ENCODE results near the gene KCNQ2.

DNA sequence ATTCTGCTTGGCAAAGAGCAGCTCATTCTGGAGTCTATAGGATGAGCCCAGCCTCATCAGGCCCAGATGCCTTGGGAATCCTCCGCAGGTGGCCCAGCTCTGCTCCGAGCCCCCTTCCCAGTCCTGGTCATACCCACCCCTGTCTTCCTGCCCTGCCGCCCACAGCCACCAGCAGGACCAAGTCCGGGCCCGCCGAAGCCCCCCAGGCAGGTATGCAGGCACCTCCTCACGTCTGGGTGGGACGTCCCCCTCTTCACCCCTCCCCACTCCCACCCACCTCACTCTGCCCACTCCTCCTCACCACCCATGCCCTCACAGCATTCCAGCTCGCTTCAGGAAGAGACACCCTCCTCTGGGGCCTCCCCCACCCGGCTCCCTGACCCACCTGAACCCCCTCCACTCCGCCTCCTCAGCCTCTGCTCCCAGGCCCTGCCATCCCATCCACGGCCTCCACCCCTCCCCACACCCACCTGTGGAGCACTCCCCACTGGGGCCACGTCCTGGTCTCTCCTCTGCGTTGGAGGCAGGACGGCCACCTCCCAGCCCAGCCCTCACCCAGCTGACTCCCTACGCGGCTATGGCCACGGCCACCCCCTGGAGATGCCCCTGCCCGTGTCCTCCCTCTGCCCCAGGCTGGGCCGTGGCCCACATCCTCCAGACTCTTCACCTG, 43.4 kb downstream of the KCNQ2 start:
- TF ChIP-seq, protein P1, sequence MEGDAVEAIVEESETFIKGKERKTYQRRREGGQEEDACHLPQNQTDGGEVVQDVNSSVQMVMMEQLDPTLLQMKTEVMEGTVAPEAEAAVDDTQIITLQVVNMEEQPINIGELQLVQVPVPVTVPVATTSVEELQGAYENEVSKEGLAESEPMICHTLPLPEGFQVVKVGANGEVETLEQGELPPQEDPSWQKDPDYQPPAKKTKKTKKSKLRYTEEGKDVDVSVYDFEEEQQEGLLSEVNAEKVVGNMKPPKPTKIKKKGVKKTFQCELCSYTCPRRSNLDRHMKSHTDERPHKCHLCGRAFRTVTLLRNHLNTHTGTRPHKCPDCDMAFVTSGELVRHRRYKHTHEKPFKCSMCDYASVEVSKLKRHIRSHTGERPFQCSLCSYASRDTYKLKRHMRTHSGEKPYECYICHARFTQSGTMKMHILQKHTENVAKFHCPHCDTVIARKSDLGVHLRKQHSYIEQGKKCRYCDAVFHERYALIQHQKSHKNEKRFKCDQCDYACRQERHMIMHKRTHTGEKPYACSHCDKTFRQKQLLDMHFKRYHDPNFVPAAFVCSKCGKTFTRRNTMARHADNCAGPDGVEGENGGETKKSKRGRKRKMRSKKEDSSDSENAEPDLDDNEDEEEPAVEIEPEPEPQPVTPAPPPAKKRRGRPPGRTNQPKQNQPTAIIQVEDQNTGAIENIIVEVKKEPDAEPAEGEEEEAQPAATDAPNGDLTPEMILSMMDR (IDR thresholded peaks at IDR 0.05; ENCODE audit: low read length) = no peak
- no peak for TF ChIP-seq EZH2 (IDR thresholded peaks at IDR 0.05; ENCODE audit: borderline replicate concordance, low read length)
